GM23338 (cell line): Measurements from ENCODE around the gene TM9SF2.

Experiments used
- CREB1 ChIP-seq: fragments of 250-450 bp; sonication (Bioruptor Pico); IDR thresholded peaks from 2 replicates; pipeline ENCODE4 v1.5.0; 2020; ENCODE audit warnings: low read depth, mild to moderate bottlenecking, moderate library complexity
- ETS1 ChIP-seq: IDR thresholded peaks from 2 replicates; pipeline ENCODE4 v1.6.1; 2016; ENCODE audit warnings: antibody characterized with exemption
- EZH2 ChIP-seq: fragments of 200-600 bp; sonication (generic); IDR thresholded peaks from one replicate; pipeline ENCODE4 v1.8.0; 2017; ENCODE audit warnings: antibody characterized with exemption, mild to moderate bottlenecking, low read depth; ENCODE audit not compliant: unreplicated experiment
- EZH2phosphoT487 ChIP-seq: fragments of 200-600 bp; sonication (generic); IDR thresholded peaks from one replicate; pipeline ENCODE4 v1.8.1; 2018; ENCODE audit warnings: antibody characterized with exemption; ENCODE audit not compliant: unreplicated experiment
- JUNB ChIP-seq: IDR thresholded peaks from one replicate; pipeline ENCODE4 v1.6.1; 2016; ENCODE audit warnings: antibody characterized with exemption; ENCODE audit not compliant: unreplicated experiment
- NANOG ChIP-seq: IDR thresholded peaks from 2 replicates; pipeline ENCODE4 v1.6.1; 2016; ENCODE audit warnings: antibody characterized with exemption, borderline replicate concordance
- POLR2AphosphoS5 ChIP-seq: IDR thresholded peaks from 2 replicates; pipeline ENCODE4 v1.6.1; 2016; ENCODE audit warnings: antibody characterized with exemption, low read depth
- STAT1 ChIP-seq: IDR thresholded peaks from one replicate; pipeline ENCODE4 v1.6.1; 2016; ENCODE audit warnings: antibody characterized with exemption; ENCODE audit not compliant: unreplicated experiment
- ZNF114 ChIP-seq: fragments of 250-450 bp; sonication (Bioruptor Pico); IDR thresholded peaks from 2 replicates; pipeline ENCODE4 v1.5.0; 2020; ENCODE audit warnings: mild to moderate bottlenecking, moderate library complexity
- ZNF331 ChIP-seq: fragments of 250-450 bp; sonication (Bioruptor Pico); IDR thresholded peaks from 2 replicates; pipeline ENCODE4 v1.5.0; 2020; ENCODE audit warnings: low read depth, mild to moderate bottlenecking, moderate library complexity
- ZNF462 ChIP-seq: fragments of 250-450 bp; sonication (Bioruptor Pico); IDR thresholded peaks from 2 replicates; pipeline ENCODE4 v1.5.0; 2020; ENCODE audit warnings: mild to moderate bottlenecking, moderate library complexity
- TF ChIP-seq, protein P1 (sequence below), 2 experiments: fragments of 200-600 bp in 1 of 2; sonication (generic) in 1 of 2; conservative IDR thresholded peaks; 2 replicates each; pipeline versions ENCODE4 v1.5.1 to v1.6.1; 2016 to 2017; ENCODE audit warnings: antibody characterized with exemption in 2 of 2, low read depth in 2 of 2, mild to moderate bottlenecking in 2 of 2, moderate library complexity in 1 of 2
- TF ChIP-seq, protein P2 (sequence below): IDR thresholded peaks from one replicate; pipeline ENCODE4 v1.6.1; 2018; ENCODE audit warnings: antibody characterized with exemption; ENCODE audit not compliant: unreplicated experiment

DNA sequence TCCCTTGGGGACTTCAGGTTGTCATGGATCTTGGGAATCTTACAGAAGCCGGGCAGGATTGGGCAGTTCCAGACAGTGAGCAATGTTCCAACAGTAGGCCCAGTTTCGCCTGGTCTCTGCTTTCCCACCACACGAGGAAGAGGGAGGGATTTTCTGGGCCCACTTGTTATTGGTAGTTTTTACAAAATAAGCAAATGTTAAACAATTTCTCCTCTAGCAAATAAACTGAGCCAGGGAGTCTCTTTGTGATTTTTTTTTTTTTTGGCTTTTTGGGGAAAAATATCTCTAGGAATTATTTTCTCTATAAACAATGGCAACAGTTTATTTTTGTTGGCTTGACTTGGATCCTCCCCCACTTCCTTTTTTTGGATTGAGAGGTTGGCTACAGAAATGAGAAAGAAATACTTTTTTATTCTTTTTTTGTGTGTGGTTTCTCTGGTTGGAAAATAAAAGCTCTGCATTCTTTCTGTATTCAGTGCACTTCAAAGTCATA lies 89.3 kb downstream of the TM9SF2 start:
- TF ChIP-seq, protein P1, sequence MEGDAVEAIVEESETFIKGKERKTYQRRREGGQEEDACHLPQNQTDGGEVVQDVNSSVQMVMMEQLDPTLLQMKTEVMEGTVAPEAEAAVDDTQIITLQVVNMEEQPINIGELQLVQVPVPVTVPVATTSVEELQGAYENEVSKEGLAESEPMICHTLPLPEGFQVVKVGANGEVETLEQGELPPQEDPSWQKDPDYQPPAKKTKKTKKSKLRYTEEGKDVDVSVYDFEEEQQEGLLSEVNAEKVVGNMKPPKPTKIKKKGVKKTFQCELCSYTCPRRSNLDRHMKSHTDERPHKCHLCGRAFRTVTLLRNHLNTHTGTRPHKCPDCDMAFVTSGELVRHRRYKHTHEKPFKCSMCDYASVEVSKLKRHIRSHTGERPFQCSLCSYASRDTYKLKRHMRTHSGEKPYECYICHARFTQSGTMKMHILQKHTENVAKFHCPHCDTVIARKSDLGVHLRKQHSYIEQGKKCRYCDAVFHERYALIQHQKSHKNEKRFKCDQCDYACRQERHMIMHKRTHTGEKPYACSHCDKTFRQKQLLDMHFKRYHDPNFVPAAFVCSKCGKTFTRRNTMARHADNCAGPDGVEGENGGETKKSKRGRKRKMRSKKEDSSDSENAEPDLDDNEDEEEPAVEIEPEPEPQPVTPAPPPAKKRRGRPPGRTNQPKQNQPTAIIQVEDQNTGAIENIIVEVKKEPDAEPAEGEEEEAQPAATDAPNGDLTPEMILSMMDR (conservative IDR thresholded peaks at IDR 0.05; ENCODE audit: low read depth in 2 of 2), result no peak
- TF ChIP-seq EZH2 (no peak), ZNF331 (CRISPR knock-in tag) (no peak), JUNB (no peak), POLR2AphosphoS5 (no peak), EZH2phosphoT487 (no peak), ETS1 (no peak), NANOG (no peak), CREB1 (CRISPR knock-in tag) (no peak), ZNF114 (CRISPR knock-in tag) (no peak), STAT1 (no peak), ZNF462 (no peak)
- TF ChIP-seq, protein P2, sequence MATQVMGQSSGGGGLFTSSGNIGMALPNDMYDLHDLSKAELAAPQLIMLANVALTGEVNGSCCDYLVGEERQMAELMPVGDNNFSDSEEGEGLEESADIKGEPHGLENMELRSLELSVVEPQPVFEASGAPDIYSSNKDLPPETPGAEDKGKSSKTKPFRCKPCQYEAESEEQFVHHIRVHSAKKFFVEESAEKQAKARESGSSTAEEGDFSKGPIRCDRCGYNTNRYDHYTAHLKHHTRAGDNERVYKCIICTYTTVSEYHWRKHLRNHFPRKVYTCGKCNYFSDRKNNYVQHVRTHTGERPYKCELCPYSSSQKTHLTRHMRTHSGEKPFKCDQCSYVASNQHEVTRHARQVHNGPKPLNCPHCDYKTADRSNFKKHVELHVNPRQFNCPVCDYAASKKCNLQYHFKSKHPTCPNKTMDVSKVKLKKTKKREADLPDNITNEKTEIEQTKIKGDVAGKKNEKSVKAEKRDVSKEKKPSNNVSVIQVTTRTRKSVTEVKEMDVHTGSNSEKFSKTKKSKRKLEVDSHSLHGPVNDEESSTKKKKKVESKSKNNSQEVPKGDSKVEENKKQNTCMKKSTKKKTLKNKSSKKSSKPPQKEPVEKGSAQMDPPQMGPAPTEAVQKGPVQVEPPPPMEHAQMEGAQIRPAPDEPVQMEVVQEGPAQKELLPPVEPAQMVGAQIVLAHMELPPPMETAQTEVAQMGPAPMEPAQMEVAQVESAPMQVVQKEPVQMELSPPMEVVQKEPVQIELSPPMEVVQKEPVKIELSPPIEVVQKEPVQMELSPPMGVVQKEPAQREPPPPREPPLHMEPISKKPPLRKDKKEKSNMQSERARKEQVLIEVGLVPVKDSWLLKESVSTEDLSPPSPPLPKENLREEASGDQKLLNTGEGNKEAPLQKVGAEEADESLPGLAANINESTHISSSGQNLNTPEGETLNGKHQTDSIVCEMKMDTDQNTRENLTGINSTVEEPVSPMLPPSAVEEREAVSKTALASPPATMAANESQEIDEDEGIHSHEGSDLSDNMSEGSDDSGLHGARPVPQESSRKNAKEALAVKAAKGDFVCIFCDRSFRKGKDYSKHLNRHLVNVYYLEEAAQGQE, result no peak
